ENCODE data around the gene ZNF554. TPM values are rescaled to one million over a fixed set of nuclear protein-coding genes. Genes with fewer than 3 reads are reported as not detected.

The ZNF554 gene
- polyA plus RNA-seq, 2 of the 4 experiments (the other 2 are of a cell fraction): 0.54 to 0.65 TPM

- FAIRE-seq: no peak
- H3K9me3 ChIP-seq: no peaks in the 10 kb centered on the region
- no peak for TF ChIP-seq E2F6 (IDR thresholded peaks at IDR 0.05; ENCODE audit: borderline replicate concordance, low read depth)
- TF ChIP-seq POLR2AphosphoS2 (conservative IDR thresholded peaks at IDR 0.05; ENCODE audit: low read length): no peak
- TF ChIP-seq BCL3 (IDR thresholded peaks at IDR 0.05): no peak
- TF ChIP-seq HDAC2 (IDR thresholded peaks at IDR 0.05): no peak
- TF ChIP-seq USF2 (IDR thresholded peaks at IDR 0.05): no peak
- no peak for TF ChIP-seq HEYL (CRISPR knock-in tag; IDR thresholded peaks at IDR 0.05)
- no peak for ATAC-seq
- POLR2A ChIA-PET: no interaction called here
- no peaks in the 10 kb centered on the region for H3K4me1 ChIP-seq
- H3K27ac ChIP-seq: no peak overlapping the region
- no peak for DNase-seq (ENCODE audit: low read depth in 1 of 2, low spot score in 1 of 2)
- H3K4me2 ChIP-seq: no peak overlapping the region
- H3K4me3 ChIP-seq: no peak overlapping the region
- CTCF ChIA-PET: interaction anchor here (0.6 to 2.2 kb wide), 4 partner anchors 9 to 327 kb away, joined by 3 to 6 read pairs (median 3); partner anchors contain the start of gene ZNF554
- WGBS (ENCODE audit: missing lambda C conversion rate): 63% methylated on average over 3 of the region's 7 CpGs
Measured at GRCh38 chr19:2798733-2799132, 20.9 kb upstream of the ZNF554 start.

- no peak for ATAC-seq
Measured at GRCh38 chr19:2799273-2800020, 20.2 kb upstream of the ZNF554 start.

More at GRCh38 chr19:2799273-2800020, 20.2 kb upstream of the ZNF554 start:
- DNase-seq (ENCODE audit: low read depth in 1 of 2, low spot score in 1 of 2) (no peak), FAIRE-seq (no peak)
- no peak overlapping the region for H3K4me3 ChIP-seq
- POLR2A ChIA-PET: no interaction called here
- H3K4me2 ChIP-seq: no peak overlapping the region
- CTCF ChIA-PET: interaction anchor here (0.6 to 2.2 kb wide), 5 partner anchors 10 to 327 kb away, joined by 3 to 6 read pairs (median 3); partner anchors contain the start of gene ZNF554
- H3K27ac ChIP-seq: no peak overlapping the region
- 93% methylated on average over 28 of the region's 41 CpGs for WGBS (ENCODE audit: missing lambda C conversion rate)
- no peaks in the 10 kb centered on the region for H3K4me1 ChIP-seq
- no peaks in the 10 kb centered on the region for H3K9me3 ChIP-seq
- no peak for TF ChIP-seq NR3C1 (IDR thresholded peaks at IDR 0.05)
- TF ChIP-seq SREBF2 (IDR thresholded peaks at IDR 0.05): no peak
- TF ChIP-seq MAFK (IDR thresholded peaks at IDR 0.05; ENCODE audit: partially characterized antibody): no peak
- TF ChIP-seq CHD2 (IDR thresholded peaks at IDR 0.05; ENCODE audit: low read length, partially characterized antibody): no peak
- no peak for TF ChIP-seq RFX5 (IDR thresholded peaks at IDR 0.05)
- no peak for TF ChIP-seq NFE2L2 (conservative IDR thresholded peaks at IDR 0.05; ENCODE audit: low read length)
- TF ChIP-seq HEYL (CRISPR knock-in tag; IDR thresholded peaks at IDR 0.05): no peak
- no peak for TF ChIP-seq JUN (IDR thresholded peaks at IDR 0.05)
- TF ChIP-seq HDAC2 (IDR thresholded peaks at IDR 0.05): no peak
- no peak for TF ChIP-seq REST (IDR thresholded peaks at IDR 0.05)
- no peak for TF ChIP-seq FOSB (CRISPR knock-in tag; IDR thresholded peaks at IDR 0.05)
- TF ChIP-seq ZSCAN20 (CRISPR knock-in tag; IDR thresholded peaks at IDR 0.05): no peak
- TF ChIP-seq TFCP2L1 (CRISPR knock-in tag; IDR thresholded peaks at IDR 0.05): no peak
- no peak for TF ChIP-seq POLR2A (IDR thresholded peaks at IDR 0.05; ENCODE audit: low read length)
- TF ChIP-seq ZC3H11A (IDR thresholded peaks at IDR 0.05): no peak
